ENCODE measurements around the gene HPD. TPM values are rescaled to one million over a fixed set of nuclear protein-coding genes. Genes with fewer than 3 reads are reported as not detected.
"Not testable (repeated sequence)": the region's sequence is repeated elsewhere in the genome, so short reads cannot be mapped to it uniquely, and the experiment has no call there.

HPD gene
- total RNA-seq, 2 donors from 2014 or later: 0.42 TPM; not detected in 1

GRCh38 chr12:121872546-121873215, 14.0 kb upstream of the HPD start:
- DNase-seq (peak; percentile 65 to 67), ATAC-seq (peak; percentile 74)
- intact Hi-C loops (cut with DNase I, micrococcal nuclease): no loop called here

GRCh38 chr12:121871467-121871866, 12.8 kb upstream of the HPD start:
- DNase-seq (no peak), ATAC-seq (no peak)
- intact Hi-C loops (cut with DNase I, micrococcal nuclease): no loop called here

GRCh38 chr12:121869229-121869628, 10.6 kb upstream of the HPD start:
- intact Hi-C loops (cut with DNase I, micrococcal nuclease); ATAC-seq; DNase-seq: not testable (repeated sequence)

GRCh38 chr12:121866331-121866730, 7.7 kb upstream of the HPD start:
- intact Hi-C loops (cut with DNase I, micrococcal nuclease): no loop called here
- DNase-seq (no peak), ATAC-seq (no peak)

GRCh38 chr12:121861636-121862254, 3.1 kb upstream of the HPD start:
- intact Hi-C loops (cut with DNase I, micrococcal nuclease): no loop called here
- DNase-seq (no peak), ATAC-seq (no peak)

GRCh38 chr12:121860699-121861098, 2.0 kb upstream of the HPD start:
- intact Hi-C loops (cut with DNase I, micrococcal nuclease); ATAC-seq; DNase-seq: not testable (repeated sequence)

- ATAC-seq (no peak), DNase-seq (no peak)
- intact Hi-C loops (cut with DNase I, micrococcal nuclease): no loop called here
These were observed 1.6 kb upstream of the HPD start for GRCh38 chr12:121860257-121860656.

- ATAC-seq (no peak), DNase-seq (no peak)
- intact Hi-C loops (cut with DNase I, micrococcal nuclease): no loop called here
These were observed 369 bp downstream of the HPD start for GRCh38 chr12:121858318-121858661.

GRCh38 chr12:121857322-121858246, 1.1 kb downstream of the HPD start:
- ATAC-seq: no peak
- intact Hi-C loops (cut with DNase I, micrococcal nuclease): no loop called here
- no peak for DNase-seq

- DNase-seq; intact Hi-C loops (cut with DNase I, micrococcal nuclease); ATAC-seq: not testable (repeated sequence)
These were observed 6.3 kb downstream of the HPD start for GRCh38 chr12:121852392-121852791.

GRCh38 chr12:121849665-121850064, 9.0 kb downstream of the HPD start:
- ATAC-seq (no peak), DNase-seq (no peak)
- intact Hi-C loops (cut with DNase I, micrococcal nuclease): no loop called here

- intact Hi-C loops (cut with DNase I, micrococcal nuclease): no loop called here
- DNase-seq (no peak), ATAC-seq (no peak)
These were observed 9.4 kb downstream of the HPD start for GRCh38 chr12:121849211-121849610.

- DNase-seq: no peak
- intact Hi-C loops (cut with DNase I, micrococcal nuclease): no loop called here
- no peak for ATAC-seq
These were observed 13.0 kb downstream of the HPD start for GRCh38 chr12:121845701-121846100.

- intact Hi-C loops (cut with DNase I, micrococcal nuclease): no loop called here
- no peak for DNase-seq
- ATAC-seq: no peak
These were observed 15.2 kb downstream of the HPD start for GRCh38 chr12:121843236-121843982.

- ATAC-seq: no peak
- no peak for DNase-seq
- intact Hi-C loops (cut with DNase I, micrococcal nuclease): no loop called here
These were observed 18.5 kb downstream of the HPD start for GRCh38 chr12:121839993-121840761.

GRCh38 chr12:121839106-121839992, 19.3 kb downstream of the HPD start:
- ATAC-seq (peak; percentile 98), DNase-seq (peak; percentile 99 to 100)
- intact Hi-C loops (cut with DNase I, micrococcal nuclease): no loop called here

GRCh38 chr12:121838126-121838525, 20.5 kb downstream of the HPD start:
- DNase-seq (no peak), ATAC-seq (no peak)
- intact Hi-C loops (cut with DNase I, micrococcal nuclease): no loop called here
